GM12872 (cell line): ENCODE results near the gene OSBP2.

ENCODE experiments used
- CTCF ChIP-seq: IDR thresholded peaks from 3 replicates; pipeline ENCODE4 v1.5.1; 2011; ENCODE audit warnings: low read depth, mild to moderate bottlenecking, low read length, moderate library complexity; ENCODE audit not compliant: insufficient read depth

The OSBP2 gene

GRCh38 chr22:30694640-30695350 lies at the start of gene OSBP2:
Gene OSBP2, plus strand, starts transcription at chr22:30694874. Its CDS starts 36 bp downstream, at chr22:30694910.
- no peak for TF ChIP-seq CTCF

- no peak for TF ChIP-seq CTCF
Measured at GRCh38 chr22:30646518-30647160, 48.0 kb upstream of the OSBP2 start.

GRCh38 chr22:30647536-30647935 lies 47.1 kb upstream of the OSBP2 start:
- TF ChIP-seq CTCF, result no peak

- no peak for TF ChIP-seq CTCF
Measured at GRCh38 chr22:30648825-30649224, 45.8 kb upstream of the OSBP2 start.

GRCh38 chr22:30649430-30650007 lies 45.2 kb upstream of the OSBP2 start:
- TF ChIP-seq CTCF, result no peak

GRCh38 chr22:30650508-30651116 lies 44.1 kb upstream of the OSBP2 start:
- no peak for TF ChIP-seq CTCF

GRCh38 chr22:30652852-30653251 lies 41.8 kb upstream of the OSBP2 start:
- no peak for TF ChIP-seq CTCF
